SK-N-SH treated with all-trans-retinoic acid at 6 μM for 48 hours (cell line): ENCODE results near the gene PPL.

Experiments used
- ATAC-seq: fragments of 200-7000 bp; cut with Tn5 transposase; 3 replicates; pipeline ENCODE4 v1.9.1; 2020; ENCODE audit warnings: mild to moderate bottlenecking, moderate library complexity
- ARNTL ChIP-seq: fragments of 450-650 bp; formaldehyde crosslinking; IDR thresholded peaks from 2 replicates; pipeline ENCODE4 v1.5.0; 2020; ENCODE audit warnings: low read depth, mild to moderate bottlenecking, moderate library complexity, borderline replicate concordance
- BACH2 ChIP-seq: fragments of 250-450 bp; sonication (Bioruptor Pico); IDR thresholded peaks from 2 replicates; pipeline ENCODE4 v1.9.0; 2021; ENCODE audit warnings: mild to moderate bottlenecking, borderline replicate concordance
- CSDC2 ChIP-seq: fragments of 250-450 bp; sonication (Bioruptor Pico); IDR thresholded peaks from 2 replicates; pipeline ENCODE4 v1.5.0; 2020; ENCODE audit warnings: mild to moderate bottlenecking, moderate library complexity
- ESRRG ChIP-seq: fragments of 250-450 bp; sonication (Bioruptor Pico); IDR thresholded peaks from 2 replicates; pipeline ENCODE4 v1.6.1; 2021; ENCODE audit warnings: mild to moderate bottlenecking
- GLIS3 ChIP-seq: fragments of 250-450 bp; sonication (Bioruptor Pico); IDR thresholded peaks from 2 replicates; pipeline ENCODE4 v1.5.0; 2020; ENCODE audit warnings: mild to moderate bottlenecking, moderate library complexity
- ISL1 ChIP-seq: fragments of 250-450 bp; sonication (Bioruptor Pico); IDR thresholded peaks from 2 replicates; pipeline ENCODE4 v2.1.2; 2022; ENCODE audit warnings: mild to moderate bottlenecking, moderate library complexity
- OSR1 ChIP-seq: fragments of 250-450 bp; sonication (Bioruptor Pico); IDR thresholded peaks from 2 replicates; pipeline ENCODE4 v1.8.0; 2022; ENCODE audit warnings: moderate library complexity, mild to moderate bottlenecking, inconsistent platforms
- PPARA ChIP-seq: fragments of 250-450 bp; sonication (Bioruptor Pico); IDR thresholded peaks from 2 replicates; pipeline ENCODE4 v1.5.0; 2020; ENCODE audit warnings: mild to moderate bottlenecking, borderline replicate concordance
- RARB ChIP-seq: fragments of 250-450 bp; sonication (Bioruptor Pico); IDR thresholded peaks from 2 replicates; pipeline ENCODE4 v1.8.0; 2021; ENCODE audit warnings: mild to moderate bottlenecking, moderate library complexity
- SNAI2 ChIP-seq: fragments of 250-450 bp; sonication (Bioruptor Pico); IDR thresholded peaks from 2 replicates; pipeline ENCODE4 v1.5.0; 2020; ENCODE audit warnings: mild to moderate bottlenecking, moderate library complexity
- TOX ChIP-seq: fragments of 250-450 bp; sonication (Bioruptor Pico); IDR thresholded peaks from 2 replicates; pipeline ENCODE4 v1.8.0; 2021; ENCODE audit warnings: mild to moderate bottlenecking, moderate library complexity, borderline replicate concordance
- ZFP3 ChIP-seq: fragments of 250-450 bp; sonication (Bioruptor Pico); IDR thresholded peaks from 2 replicates; pipeline ENCODE4 v1.5.0; 2020; ENCODE audit warnings: mild to moderate bottlenecking, moderate library complexity
- ZFP30 ChIP-seq: fragments of 450-650 bp; formaldehyde crosslinking; IDR thresholded peaks from 2 replicates; pipeline ENCODE4 v1.5.0; 2022; ENCODE audit warnings: mild to moderate bottlenecking, moderate library complexity
- ZNF565 ChIP-seq: fragments of 450-650 bp; formaldehyde crosslinking; conservative IDR thresholded peaks from 2 replicates; pipeline ENCODE4 v1.5.0; 2020; ENCODE audit warnings: low read depth, mild to moderate bottlenecking, moderate library complexity
- ZNF8 ChIP-seq: fragments of 450-650 bp; formaldehyde crosslinking; IDR thresholded peaks from 2 replicates; pipeline ENCODE4 v1.5.0; 2020; ENCODE audit warnings: mild to moderate bottlenecking, moderate library complexity
- TF ChIP-seq, protein P1 (sequence below): fragments of 250-450 bp; sonication (Bioruptor Pico); IDR thresholded peaks from 2 replicates; pipeline ENCODE4 v1.5.1; 2021; ENCODE audit warnings: mild to moderate bottlenecking, moderate library complexity
- TF ChIP-seq, protein P2 (sequence below): fragments of 250-450 bp; sonication (Bioruptor Pico); IDR thresholded peaks from 2 replicates; pipeline ENCODE4 v1.5.0; 2020; ENCODE audit warnings: mild to moderate bottlenecking, moderate library complexity
- TF ChIP-seq, protein P3 (sequence below): fragments of 250-450 bp; sonication (Bioruptor Pico); IDR thresholded peaks from 2 replicates; pipeline ENCODE4 v1.5.1; 2020; ENCODE audit warnings: low read depth, mild to moderate bottlenecking, moderate library complexity

PPL gene

DNA sequence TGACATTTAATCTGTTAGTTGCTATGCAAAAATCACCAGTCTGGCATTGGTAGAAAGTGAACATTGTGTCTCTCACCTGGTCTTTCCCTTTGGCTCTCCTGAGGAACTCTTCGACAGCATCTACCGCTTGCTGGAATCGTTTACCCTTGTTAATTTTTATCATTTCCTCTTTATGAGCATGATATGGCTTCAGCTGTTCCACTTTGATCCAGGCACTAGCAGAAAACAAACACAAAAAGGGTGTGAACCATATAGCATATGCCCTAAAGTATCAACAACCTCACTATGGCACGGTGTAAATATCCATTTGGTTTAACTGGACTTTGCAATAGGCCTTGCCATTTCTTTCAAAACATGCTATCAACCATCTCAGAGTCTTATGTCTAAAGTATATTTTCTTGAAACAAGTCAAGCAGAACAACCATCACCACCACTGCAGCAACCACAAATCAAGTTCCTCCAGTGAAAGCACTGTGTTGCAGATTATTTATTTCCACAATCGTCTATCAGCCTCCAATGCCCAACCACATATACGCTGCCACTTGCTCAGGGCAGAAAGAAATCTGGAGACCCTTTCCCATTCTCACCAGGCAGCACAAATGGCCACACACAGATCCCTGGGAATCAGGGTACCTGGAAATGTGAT is 104.1 kb downstream of the PPL start:
- no peak for TF ChIP-seq ZFP3 (CRISPR knock-in tag)
- no peak for TF ChIP-seq RARB (CRISPR knock-in tag)
- TF ChIP-seq, protein P1, sequence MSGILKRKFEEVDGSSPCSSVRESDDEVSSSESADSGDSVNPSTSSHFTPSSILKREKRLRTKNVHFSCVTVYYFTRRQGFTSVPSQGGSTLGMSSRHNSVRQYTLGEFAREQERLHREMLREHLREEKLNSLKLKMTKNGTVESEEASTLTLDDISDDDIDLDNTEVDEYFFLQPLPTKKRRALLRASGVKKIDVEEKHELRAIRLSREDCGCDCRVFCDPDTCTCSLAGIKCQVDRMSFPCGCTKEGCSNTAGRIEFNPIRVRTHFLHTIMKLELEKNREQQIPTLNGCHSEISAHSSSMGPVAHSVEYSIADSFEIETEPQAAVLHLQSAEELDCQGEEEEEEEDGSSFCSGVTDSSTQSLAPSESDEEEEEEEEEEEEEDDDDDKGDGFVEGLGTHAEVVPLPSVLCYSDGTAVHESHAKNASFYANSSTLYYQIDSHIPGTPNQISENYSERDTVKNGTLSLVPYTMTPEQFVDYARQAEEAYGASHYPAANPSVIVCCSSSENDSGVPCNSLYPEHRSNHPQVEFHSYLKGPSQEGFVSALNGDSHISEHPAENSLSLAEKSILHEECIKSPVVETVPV (CRISPR knock-in tag) = no peak
- no peak for TF ChIP-seq PPARA
- no peak for TF ChIP-seq ARNTL (CRISPR knock-in tag)
- no peak for TF ChIP-seq BACH2 (CRISPR knock-in tag)
- no peak for TF ChIP-seq ZNF565
- TF ChIP-seq ZNF8 (CRISPR knock-in tag) = no peak
- no peak for TF ChIP-seq ESRRG (CRISPR knock-in tag)
- TF ChIP-seq SNAI2 (CRISPR knock-in tag) = no peak
- TF ChIP-seq, protein P2, sequence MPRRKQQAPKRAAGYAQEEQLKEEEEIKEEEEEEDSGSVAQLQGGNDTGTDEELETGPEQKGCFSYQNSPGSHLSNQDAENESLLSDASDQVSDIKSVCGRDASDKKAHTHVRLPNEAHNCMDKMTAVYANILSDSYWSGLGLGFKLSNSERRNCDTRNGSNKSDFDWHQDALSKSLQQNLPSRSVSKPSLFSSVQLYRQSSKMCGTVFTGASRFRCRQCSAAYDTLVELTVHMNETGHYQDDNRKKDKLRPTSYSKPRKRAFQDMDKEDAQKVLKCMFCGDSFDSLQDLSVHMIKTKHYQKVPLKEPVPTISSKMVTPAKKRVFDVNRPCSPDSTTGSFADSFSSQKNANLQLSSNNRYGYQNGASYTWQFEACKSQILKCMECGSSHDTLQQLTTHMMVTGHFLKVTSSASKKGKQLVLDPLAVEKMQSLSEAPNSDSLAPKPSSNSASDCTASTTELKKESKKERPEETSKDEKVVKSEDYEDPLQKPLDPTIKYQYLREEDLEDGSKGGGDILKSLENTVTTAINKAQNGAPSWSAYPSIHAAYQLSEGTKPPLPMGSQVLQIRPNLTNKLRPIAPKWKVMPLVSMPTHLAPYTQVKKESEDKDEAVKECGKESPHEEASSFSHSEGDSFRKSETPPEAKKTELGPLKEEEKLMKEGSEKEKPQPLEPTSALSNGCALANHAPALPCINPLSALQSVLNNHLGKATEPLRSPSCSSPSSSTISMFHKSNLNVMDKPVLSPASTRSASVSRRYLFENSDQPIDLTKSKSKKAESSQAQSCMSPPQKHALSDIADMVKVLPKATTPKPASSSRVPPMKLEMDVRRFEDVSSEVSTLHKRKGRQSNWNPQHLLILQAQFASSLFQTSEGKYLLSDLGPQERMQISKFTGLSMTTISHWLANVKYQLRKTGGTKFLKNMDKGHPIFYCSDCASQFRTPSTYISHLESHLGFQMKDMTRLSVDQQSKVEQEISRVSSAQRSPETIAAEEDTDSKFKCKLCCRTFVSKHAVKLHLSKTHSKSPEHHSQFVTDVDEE = no peak
- TF ChIP-seq CSDC2 = no peak
- no peak for TF ChIP-seq TOX
- TF ChIP-seq OSR1 = no peak
- no peak for TF ChIP-seq GLIS3 (CRISPR knock-in tag)
- TF ChIP-seq, protein P3, sequence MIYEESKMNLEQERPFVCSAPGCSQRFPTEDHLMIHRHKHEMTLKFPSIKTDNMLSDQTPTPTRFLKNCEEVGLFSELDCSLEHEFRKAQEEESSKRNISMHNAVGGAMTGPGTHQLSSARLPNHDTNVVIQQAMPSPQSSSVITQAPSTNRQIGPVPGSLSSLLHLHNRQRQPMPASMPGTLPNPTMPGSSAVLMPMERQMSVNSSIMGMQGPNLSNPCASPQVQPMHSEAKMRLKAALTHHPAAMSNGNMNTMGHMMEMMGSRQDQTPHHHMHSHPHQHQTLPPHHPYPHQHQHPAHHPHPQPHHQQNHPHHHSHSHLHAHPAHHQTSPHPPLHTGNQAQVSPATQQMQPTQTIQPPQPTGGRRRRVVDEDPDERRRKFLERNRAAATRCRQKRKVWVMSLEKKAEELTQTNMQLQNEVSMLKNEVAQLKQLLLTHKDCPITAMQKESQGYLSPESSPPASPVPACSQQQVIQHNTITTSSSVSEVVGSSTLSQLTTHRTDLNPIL (CRISPR knock-in tag) = no peak
- TF ChIP-seq ZFP30 (CRISPR knock-in tag) = no peak
- TF ChIP-seq ISL1 (CRISPR knock-in tag) = no peak
- TF ChIP-seq, all 23 proteins: peak for 0
- ATAC-seq = no peak
